ENCODE data around the gene CCL4. TPM values are rescaled to one million over a fixed set of nuclear protein-coding genes. Genes with fewer than 3 reads are reported as not detected.
"Not testable (repeated sequence)": the region's sequence is repeated elsewhere in the genome, so short reads cannot be mapped to it uniquely, and the experiment has no call there.

CCL4 gene
- total RNA-seq, result 1 to 10 TPM; 3.7 to 8.8 (median 4.1) TPM
- long read RNA-seq, donor 1, partial matches to known transcripts, result 0 of 4 reads
- long read RNA-seq, donor 1, other reads (novel, unspliced or antisense), result 0 of 4 reads
- long read RNA-seq, donor 2, partial matches to known transcripts, result 0 of 2 reads
- long read RNA-seq, donor 2, other reads (novel, unspliced or antisense), result 0 of 2 reads

GRCh38 chr17:36103401-36103975 is at the start of gene CCL4:
CCL4 (plus strand) TSS chr17:36103827; CDS start chr17:36103906, 79 bp downstream.
- H3K4me1 ChIP-seq (ENCODE audit: low read depth); DNase-seq; H3K4me3 ChIP-seq; H3K9me3 ChIP-seq; H3K36me3 ChIP-seq (ENCODE audit: low read depth); intact Hi-C loops (cut with DNase I, micrococcal nuclease): not testable (repeated sequence)
- peak; percentile 79 for ATAC-seq

DNA sequence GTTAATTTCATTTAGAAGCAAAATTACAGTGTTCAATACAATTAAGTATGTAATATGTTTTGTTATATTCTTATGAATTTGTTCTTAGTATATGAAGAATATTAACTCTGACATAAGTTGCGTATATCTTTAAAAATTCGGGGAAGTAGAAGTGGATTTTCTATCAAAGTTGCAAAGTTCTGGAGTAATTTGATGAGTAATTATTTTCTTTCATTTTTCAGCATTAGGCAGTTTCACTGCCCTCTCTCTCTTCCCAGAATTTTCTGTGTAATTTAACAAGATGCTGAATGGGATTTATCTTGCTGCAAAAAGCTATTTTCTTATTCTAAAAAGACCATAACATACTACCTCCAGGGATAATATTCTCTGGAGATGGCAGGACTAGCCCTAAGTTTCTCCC is 48.5 kb upstream of the CCL4 start:
- DNase-seq, result no peak
- no peaks in the 10 kb centered on the region for H3K36me3 ChIP-seq (ENCODE audit: low read depth)
- intact Hi-C loops (cut with DNase I, micrococcal nuclease), result no loop called here
- no peaks in the 10 kb centered on the region for H3K9me3 ChIP-seq
- no peaks in the 10 kb centered on the region for H3K4me1 ChIP-seq (ENCODE audit: low read depth)
- no peak overlapping the region for H3K4me3 ChIP-seq
- ATAC-seq, result no peak
- no peak for TF ChIP-seq CTCF (IDR thresholded peaks at IDR 0.05)

DNA sequence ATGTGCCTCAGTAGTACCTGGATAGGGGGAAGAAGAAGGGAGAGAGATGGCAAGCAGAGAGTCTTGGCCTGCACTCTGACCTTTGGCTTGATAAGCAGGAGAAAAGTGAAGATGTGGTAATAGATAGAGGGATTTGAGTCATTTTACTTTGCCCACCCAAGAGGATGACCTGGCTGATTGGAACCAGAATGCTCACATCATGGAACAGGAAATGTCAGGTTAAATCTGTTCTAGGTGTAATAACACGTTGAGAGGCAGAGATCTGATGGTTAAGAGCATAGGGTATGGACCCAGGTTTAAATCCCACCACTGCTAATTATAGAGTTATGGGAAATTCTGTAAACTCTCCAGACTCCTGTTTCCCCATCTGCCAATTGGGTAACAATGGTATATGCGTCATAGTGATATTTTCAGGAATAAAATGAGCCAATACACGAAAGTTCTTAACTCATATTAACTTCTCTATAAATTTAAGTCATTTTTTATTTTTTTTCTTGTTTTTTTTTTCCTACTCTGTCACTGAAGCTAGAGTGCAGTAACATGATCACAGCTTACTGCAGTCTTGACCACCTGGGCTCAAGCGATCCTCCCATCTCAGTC is 47.6 kb upstream of the CCL4 start:
- Histone ChIP-seq H3K4me1 (ENCODE audit: low read depth) (no peaks in the 10 kb centered on the region), H3K36me3 (ENCODE audit: low read depth) (no peaks in the 10 kb centered on the region), H3K4me3 (no peak overlapping the region), H3K9me3 (no peaks in the 10 kb centered on the region)
- DNase-seq, result no peak
- intact Hi-C loops (cut with DNase I, micrococcal nuclease), result no loop called here
- no peak for TF ChIP-seq CTCF (IDR thresholded peaks at IDR 0.05)
- no peak for ATAC-seq

DNA sequence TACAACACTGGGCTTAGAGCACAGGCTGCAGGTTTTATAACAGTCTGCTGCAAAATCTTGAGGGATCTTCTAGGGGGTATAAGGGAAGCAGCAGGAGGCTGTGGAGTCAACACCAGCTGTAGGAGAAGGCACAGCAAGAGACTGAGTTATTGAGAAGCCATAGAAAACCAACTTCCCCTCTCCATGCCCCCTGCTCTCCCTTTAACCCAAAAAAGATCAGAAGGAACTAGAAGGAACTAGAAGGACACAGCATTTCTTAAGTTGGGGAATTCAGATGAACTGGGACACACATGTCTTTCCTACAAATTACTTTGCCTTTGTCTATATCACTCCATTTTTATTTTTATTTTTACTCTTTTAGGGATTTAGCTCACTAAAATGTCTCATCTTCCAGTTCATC is 45.7 kb upstream of the CCL4 start:
- Histone ChIP-seq H3K4me1 (ENCODE audit: low read depth) (no peaks in the 10 kb centered on the region), H3K9me3 (no peaks in the 10 kb centered on the region), H3K4me3 (no peak overlapping the region), H3K36me3 (ENCODE audit: low read depth) (no peaks in the 10 kb centered on the region)
- no peak for ATAC-seq
- DNase-seq, result no peak
- intact Hi-C loops (cut with DNase I, micrococcal nuclease), result no loop called here
- TF ChIP-seq CTCF (IDR thresholded peaks at IDR 0.05), result no peak

DNA sequence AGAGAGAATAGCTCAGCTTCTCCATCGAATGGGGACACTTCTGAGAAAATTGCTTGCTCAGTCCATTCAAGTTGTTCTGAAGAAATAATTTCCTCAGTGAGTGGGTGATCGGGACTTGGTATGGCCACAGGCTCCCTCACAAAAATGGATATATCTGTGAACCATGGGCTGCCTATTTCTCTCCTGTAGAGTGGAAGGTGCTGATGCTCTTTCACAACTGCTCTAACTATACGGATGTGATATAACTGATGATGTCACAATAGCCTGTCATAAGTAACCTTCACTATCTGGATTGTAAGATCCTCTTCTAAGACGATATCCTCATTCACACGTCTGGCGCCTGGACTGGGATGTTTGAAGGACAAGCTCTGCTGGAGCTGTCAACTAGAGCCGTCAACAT is 44.2 kb upstream of the CCL4 start:
- intact Hi-C loops (cut with DNase I, micrococcal nuclease), result no loop called here
- no peak for TF ChIP-seq CTCF (IDR thresholded peaks at IDR 0.05)
- H3K4me1 ChIP-seq (ENCODE audit: low read depth), result no peaks in the 10 kb centered on the region
- no peak overlapping the region for H3K4me3 ChIP-seq
- DNase-seq, result no peak
- H3K9me3 ChIP-seq, result no peaks in the 10 kb centered on the region
- no peaks in the 10 kb centered on the region for H3K36me3 ChIP-seq (ENCODE audit: low read depth)
- ATAC-seq, result no peak

- intact Hi-C loops (cut with DNase I, micrococcal nuclease), result no loop called here
- H3K4me3 ChIP-seq, result no peak overlapping the region
- no peaks in the 10 kb centered on the region for H3K36me3 ChIP-seq (ENCODE audit: low read depth)
- H3K4me1 ChIP-seq (ENCODE audit: low read depth), result no peaks in the 10 kb centered on the region
- no peaks in the 10 kb centered on the region for H3K9me3 ChIP-seq
- no peak for DNase-seq
- ATAC-seq, result no peak
- TF ChIP-seq CTCF (IDR thresholded peaks at IDR 0.05), result no peak
Measured at GRCh38 chr17:36060816-36061215, 42.8 kb upstream of the CCL4 start.
